Trophoblast cell (in vitro differentiated cells and primary cell): ENCODE data around the gene SLC66A2.

Source experiments
- DNase-seq, 2 donors: peaks; one replicate each; pipeline ENCODE4 v3.0.0-alpha.2; 2016
- H2AFZ ChIP-seq: 2 replicates; pipeline ENCODE4 v1.6.1; 2013; ENCODE audit warnings: low read length, moderate library complexity, mild to moderate bottlenecking; ENCODE audit not compliant: insufficient read depth, poor library complexity
- H2AK5ac ChIP-seq: 2 replicates; pipeline ENCODE4 v1.6.1; 2013; ENCODE audit warnings: mild to moderate bottlenecking, low read length
- H2BK120ac ChIP-seq: 2 replicates; pipeline ENCODE4 v1.6.1; 2013; ENCODE audit warnings: low read length, mild to moderate bottlenecking, moderate library complexity; ENCODE audit not compliant: insufficient read depth, poor library complexity
- H2BK12ac ChIP-seq: 2 replicates; pipeline ENCODE4 v1.6.1; 2013; ENCODE audit warnings: mild to moderate bottlenecking, low read length, moderate library complexity
- H2BK5ac ChIP-seq: 2 replicates; pipeline ENCODE4 v1.6.1; 2013; ENCODE audit warnings: low read length, low read depth, moderate library complexity, mild to moderate bottlenecking; ENCODE audit not compliant: poor library complexity
- H3K14ac ChIP-seq: 2 replicates; pipeline ENCODE4 v1.6.1; 2013; ENCODE audit warnings: mild to moderate bottlenecking, low read length
- H3K18ac ChIP-seq: 2 replicates; pipeline ENCODE4 v1.6.1; 2013; ENCODE audit warnings: mild to moderate bottlenecking, low read length
- H3K23ac ChIP-seq: 2 replicates; pipeline ENCODE4 v1.6.1; 2013; ENCODE audit warnings: low read length
- H3K27ac ChIP-seq: 2 replicates; pipeline ENCODE4 v1.5.1; 2013; ENCODE audit warnings: low read depth, mild to moderate bottlenecking, inconsistent platforms, low read length, moderate library complexity
- H3K27me3 ChIP-seq: 2 replicates; pipeline ENCODE4 v1.6.1; 2013; ENCODE audit warnings: inconsistent platforms, mild to moderate bottlenecking, low read length, moderate library complexity; ENCODE audit not compliant: insufficient read depth
- H3K36me3 ChIP-seq, 2 experiments: 1 replicate in 1 of 2; 2 replicates in 1 of 2; pipeline ENCODE4 v1.6.1; 2013; ENCODE audit warnings: low read length in 2 of 2, mild to moderate bottlenecking in 2 of 2, moderate library complexity in 1 of 2; ENCODE audit not compliant: insufficient read depth in 2 of 2, control insufficient read depth in 1 of 2
- H3K4ac ChIP-seq: 2 replicates; pipeline ENCODE4 v1.6.1; 2013; ENCODE audit warnings: low read depth, mild to moderate bottlenecking, low read length, moderate library complexity
- H3K4me1 ChIP-seq, 2 experiments: 1 replicate in 1 of 2; 2 replicates in 1 of 2; pipeline ENCODE4 v1.6.1; 2013; ENCODE audit warnings: low read length in 2 of 2, mild to moderate bottlenecking in 2 of 2, moderate library complexity in 1 of 2; ENCODE audit not compliant: insufficient read depth in 2 of 2, control insufficient read depth in 1 of 2
- H3K4me2 ChIP-seq: 2 replicates; pipeline ENCODE4 v1.6.1; 2013; ENCODE audit warnings: inconsistent platforms, mild to moderate bottlenecking, low read length, moderate library complexity
- H3K4me3 ChIP-seq: 2 replicates; pipeline ENCODE4 v1.5.1; 2013; ENCODE audit warnings: mild to moderate bottlenecking, low read depth, low read length, inconsistent platforms
- H3K79me1 ChIP-seq: one replicate; pipeline ENCODE4 v1.6.1; 2013; ENCODE audit warnings: low read length
- H3K79me2 ChIP-seq: 2 replicates; pipeline ENCODE4 v1.6.1; 2013; ENCODE audit warnings: low read length, mild to moderate bottlenecking; ENCODE audit not compliant: control insufficient read depth, insufficient read depth, poor library complexity
- H3K9ac ChIP-seq: 2 replicates; pipeline ENCODE4 v1.6.1; 2013; ENCODE audit warnings: mild to moderate bottlenecking, low read length
- H3K9me3 ChIP-seq: 2 replicates; pipeline ENCODE4 v1.6.1; 2013; ENCODE audit warnings: low read depth, mild to moderate bottlenecking, control low read depth, inconsistent platforms, low read length; ENCODE audit not compliant: insufficient read depth
- H4K12ac ChIP-seq: 2 replicates; pipeline ENCODE4 v1.6.1; 2013; ENCODE audit warnings: low read depth, mild to moderate bottlenecking, low read length, moderate library complexity
- H4K8ac ChIP-seq: 2 replicates; pipeline ENCODE4 v1.6.1; 2013; ENCODE audit warnings: low read depth, mild to moderate bottlenecking, low read length, moderate library complexity
- H4K91ac ChIP-seq: one replicate; pipeline ENCODE4 v1.6.1; 2013; ENCODE audit warnings: low read depth, mild to moderate bottlenecking, low read length, moderate library complexity
- WGBS: extraction: QIAGEN DNeasy Blood & Tissue Kit; methylation state at CpG from one replicate; pipeline ENCODE4 v1.1.7; 2013; ENCODE audit warnings: missing lambda C conversion rate; ENCODE audit not compliant: insufficient read length, insufficient coverage; ENCODE audit errors: extremely low coverage; 5-methylcytosine and 5-hydroxymethylcytosine counted together

SLC66A2 gene

DNA sequence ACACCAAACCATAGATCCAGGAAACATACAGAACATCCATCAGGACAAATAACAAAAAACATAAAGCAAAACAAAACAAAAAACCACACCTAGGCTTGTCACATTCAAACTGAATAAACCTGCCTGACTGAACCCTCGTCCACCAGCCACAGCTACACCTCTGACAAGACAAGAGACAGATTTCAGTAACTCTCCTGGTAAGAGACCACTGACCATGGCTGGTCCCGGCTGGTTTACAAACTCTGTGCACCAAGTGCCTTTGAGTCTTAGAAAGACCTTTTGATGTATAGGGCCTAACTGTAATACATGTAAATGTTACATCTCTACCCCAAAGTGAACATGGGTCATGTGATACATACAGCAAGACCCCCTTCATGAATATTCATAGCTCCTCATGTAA is 4.8 kb upstream of the SLC66A2 start:
- Histone ChIP-seq H3K23ac (no peak overlapping the region), H3K14ac (no peak overlapping the region), H3K4me1 (peaks cover 4 to 10% of the 10 kb centered on the region in 2 experiments), H4K8ac (no peak overlapping the region), H2BK12ac (no peak overlapping the region), H2BK5ac (no peak overlapping the region), H4K12ac (no peak overlapping the region), H3K9me3 (peaks cover 3% of the 10 kb centered on the region), H4K91ac (no peak overlapping the region), H2BK120ac (no peak overlapping the region), H3K4me2 (no peak overlapping the region), H3K4ac (no peak overlapping the region), H2AK5ac (no peak overlapping the region), H3K27ac (no peak overlapping the region), H3K27me3 (peaks cover 9% of the 10 kb centered on the region), H3K79me2 (peaks cover 5% of the 10 kb centered on the region), H3K18ac (no peak overlapping the region), H2AFZ (no peak overlapping the region), H3K36me3 (no peaks in the 10 kb centered on the region), H3K4me3 (no peak overlapping the region), H3K79me1 (peaks cover 5% of the 10 kb centered on the region), H3K9ac (no peak overlapping the region)
- no peak for DNase-seq
- no CpG with 5 or more reads among the region's 2 CpGs for WGBS

- Histone ChIP-seq H3K18ac (no peak overlapping the region), H2BK120ac (no peak overlapping the region), H3K4me3 (no peak overlapping the region), H4K12ac (no peak overlapping the region), H3K4ac (no peak overlapping the region), H3K14ac (no peak overlapping the region), H3K4me1 (peaks cover 7 to 12% of the 10 kb centered on the region in 2 experiments), H4K8ac (no peak overlapping the region), H4K91ac (no peak overlapping the region), H2AFZ (no peak overlapping the region), H3K9me3 (peaks cover 3% of the 10 kb centered on the region), H3K23ac (no peak overlapping the region), H3K9ac (no peak overlapping the region), H2BK12ac (no peak overlapping the region), H3K27me3 (peaks cover 9% of the 10 kb centered on the region), H3K79me2 (peaks cover 7% of the 10 kb centered on the region), H3K27ac (no peak overlapping the region), H3K79me1 (peaks cover 5% of the 10 kb centered on the region), H3K4me2 (no peak overlapping the region), H2BK5ac (no peak overlapping the region), H3K36me3 (no peaks in the 10 kb centered on the region), H2AK5ac (no peak overlapping the region)
- WGBS, result no CpG with 5 or more reads among the region's 12 CpGs
- no peak for DNase-seq
Measured at GRCh38 chr18:79955302-79956075, 4.0 kb upstream of the SLC66A2 start.

DNA sequence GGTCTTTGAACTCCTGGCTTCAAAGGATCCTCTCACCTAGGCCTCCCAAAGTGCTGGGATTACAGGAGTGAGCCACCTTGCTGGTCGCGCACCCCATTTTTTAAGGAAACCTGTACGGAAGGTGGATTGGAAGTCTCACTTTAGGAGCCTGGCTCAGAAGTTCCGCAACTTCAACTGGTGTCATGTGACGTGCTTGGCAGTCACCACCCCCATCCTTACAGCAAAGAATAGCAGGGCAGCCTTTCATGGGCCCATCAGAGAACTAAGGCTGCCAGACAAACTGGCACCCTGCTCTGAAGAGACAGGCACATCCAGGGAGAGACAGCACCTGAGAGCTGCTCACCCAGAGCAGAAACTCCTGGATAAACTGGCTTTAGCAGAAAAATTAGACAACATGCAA is 3.3 kb upstream of the SLC66A2 start:
- Histone ChIP-seq H3K14ac (no peak overlapping the region), H2BK120ac (no peak overlapping the region), H3K9me3 (peaks cover 3% of the 10 kb centered on the region), H3K4ac (no peak overlapping the region), H3K4me3 (no peak overlapping the region), H3K23ac (no peak overlapping the region), H4K12ac (no peak overlapping the region), H4K8ac (no peak overlapping the region), H3K27me3 (peaks cover 9% of the 10 kb centered on the region), H3K4me1 (peaks cover 12 to 17% of the 10 kb centered on the region in 2 experiments), H2BK5ac (no peak overlapping the region), H2BK12ac (no peak overlapping the region), H3K4me2 (no peak overlapping the region), H3K79me1 (peaks cover 5% of the 10 kb centered on the region), H2AFZ (no peak overlapping the region), H2AK5ac (no peak overlapping the region), H3K27ac (no peak overlapping the region), H3K18ac (no peak overlapping the region), H3K79me2 (peaks cover 7% of the 10 kb centered on the region), H3K9ac (no peak overlapping the region), H3K36me3 (no peaks in the 10 kb centered on the region), H4K91ac (no peak overlapping the region)
- WGBS, result no CpG with 5 or more reads among the region's 5 CpGs
- no peak for DNase-seq

- WGBS, result no CpG with 5 or more reads among the region's 10 CpGs
- Histone ChIP-seq H3K4me2 (no peak overlapping the region), H3K18ac (no peak overlapping the region), H3K4ac (no peak overlapping the region), H3K4me3 (no peak overlapping the region), H2AK5ac (no peak overlapping the region), H3K79me2 (peaks cover 7% of the 10 kb centered on the region), H2BK5ac (no peak overlapping the region), H3K4me1 (peaks cover 12 to 17% of the 10 kb centered on the region in 2 experiments), H4K91ac (no peak overlapping the region), H3K27ac (no peak overlapping the region), H3K23ac (no peak overlapping the region), H3K27me3 (peaks cover 9% of the 10 kb centered on the region), H3K9ac (no peak overlapping the region), H3K9me3 (peaks cover 3% of the 10 kb centered on the region), H4K8ac (no peak overlapping the region), H4K12ac (no peak overlapping the region), H3K14ac (no peak overlapping the region), H3K79me1 (peaks cover 5% of the 10 kb centered on the region), H3K36me3 (peaks cover 1% of the 10 kb centered on the region in 2 experiments), H2BK12ac (no peak overlapping the region), H2BK120ac (no peak overlapping the region), H2AFZ (no peak overlapping the region)
- DNase-seq, result no peak
Measured at GRCh38 chr18:79953971-79954651, 2.7 kb upstream of the SLC66A2 start.
